ENCODE measurements around the gene ESYT2.

DNA sequence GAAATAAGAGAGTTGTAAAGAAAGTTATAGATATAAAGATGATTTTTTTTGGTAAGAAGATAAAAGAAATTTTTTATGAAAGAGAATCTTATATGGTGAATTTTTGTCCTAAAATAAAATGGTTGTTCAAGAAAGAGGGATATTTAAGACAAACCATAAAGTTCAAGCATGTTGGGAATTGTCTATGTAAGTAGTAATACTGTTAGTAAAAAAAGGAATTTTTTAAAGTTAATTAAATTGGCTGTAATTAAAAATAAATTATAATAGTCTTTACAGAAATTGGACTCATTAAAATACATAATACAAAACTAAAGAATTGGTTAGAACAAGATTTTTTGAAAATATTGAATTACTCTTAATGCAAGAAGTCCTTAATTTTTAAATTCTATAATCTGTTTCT lies 17.0 kb upstream of the ESYT2 start:
- TF ChIP-seq MXI1 (IDR thresholded peaks at IDR 0.05; ENCODE audit: low read depth, low read length) (no peak), REST (IDR thresholded peaks at IDR 0.05; ENCODE audit: low read depth, low read length) (no peak), EZH2phosphoT487 (IDR thresholded peaks at IDR 0.05; ENCODE audit: borderline replicate concordance, low read depth) (no peak), SIN3A (IDR thresholded peaks at IDR 0.05; ENCODE audit: borderline replicate concordance, low read depth, low read length) (no peak), POLR2AphosphoS5 (IDR thresholded peaks at IDR 0.05; ENCODE audit: low read depth, low read length) (no peak), NFIC (IDR thresholded peaks at IDR 0.05; ENCODE audit: borderline replicate concordance) (no peak), PBX3 (IDR thresholded peaks at IDR 0.05) (no peak), ZBTB33 (IDR thresholded peaks at IDR 0.05; ENCODE audit: borderline replicate concordance, low read depth) (no peak), TEAD4 (IDR thresholded peaks at IDR 0.05; ENCODE audit: borderline replicate concordance, insufficient read depth) (no peak)
- TF ChIP-seq, protein P1, sequence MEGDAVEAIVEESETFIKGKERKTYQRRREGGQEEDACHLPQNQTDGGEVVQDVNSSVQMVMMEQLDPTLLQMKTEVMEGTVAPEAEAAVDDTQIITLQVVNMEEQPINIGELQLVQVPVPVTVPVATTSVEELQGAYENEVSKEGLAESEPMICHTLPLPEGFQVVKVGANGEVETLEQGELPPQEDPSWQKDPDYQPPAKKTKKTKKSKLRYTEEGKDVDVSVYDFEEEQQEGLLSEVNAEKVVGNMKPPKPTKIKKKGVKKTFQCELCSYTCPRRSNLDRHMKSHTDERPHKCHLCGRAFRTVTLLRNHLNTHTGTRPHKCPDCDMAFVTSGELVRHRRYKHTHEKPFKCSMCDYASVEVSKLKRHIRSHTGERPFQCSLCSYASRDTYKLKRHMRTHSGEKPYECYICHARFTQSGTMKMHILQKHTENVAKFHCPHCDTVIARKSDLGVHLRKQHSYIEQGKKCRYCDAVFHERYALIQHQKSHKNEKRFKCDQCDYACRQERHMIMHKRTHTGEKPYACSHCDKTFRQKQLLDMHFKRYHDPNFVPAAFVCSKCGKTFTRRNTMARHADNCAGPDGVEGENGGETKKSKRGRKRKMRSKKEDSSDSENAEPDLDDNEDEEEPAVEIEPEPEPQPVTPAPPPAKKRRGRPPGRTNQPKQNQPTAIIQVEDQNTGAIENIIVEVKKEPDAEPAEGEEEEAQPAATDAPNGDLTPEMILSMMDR (IDR thresholded peaks at IDR 0.05), result no peak

Data from SK-N-SH (cell line).